OCI-LY1 (cell line): Measurements from ENCODE around the gene MFAP4.
A peak's percentile ranks its signal among the peaks of the same experiment; 100 is the strongest.

Experiments
- H2AFZ ChIP-seq: fragments of 200-600 bp; sonication (generic), shearing (Covaris generic); 2 replicates; pipeline ENCODE4 v1.6.0; 2014; ENCODE audit warnings: antibody characterized with exemption, mild to moderate bottlenecking, low read length
- H3F3A ChIP-seq: fragments of 200-600 bp; sonication (generic), shearing (Covaris generic); 2 replicates; pipeline ENCODE4 v1.6.0; 2014; ENCODE audit warnings: mild to moderate bottlenecking, antibody characterized with exemption, low read length, moderate library complexity; ENCODE audit not compliant: insufficient read depth
- H3K27ac ChIP-seq: fragments of 200-600 bp; sonication (generic); 2 replicates; pipeline ENCODE4 v1.5.1; 2014; ENCODE audit warnings: low read length, mixed run types, mild to moderate bottlenecking, low read depth; ENCODE audit not compliant: poor library complexity, severe bottlenecking
- H3K27me3 ChIP-seq: fragments of 200-600 bp; sonication (generic); 2 replicates; pipeline ENCODE4 v1.6.0; 2014; ENCODE audit warnings: antibody characterized with exemption, mild to moderate bottlenecking, low read length, moderate library complexity; ENCODE audit not compliant: insufficient read depth
- H3K36me3 ChIP-seq: fragments of 200-600 bp; sonication (generic); 2 replicates; pipeline ENCODE4 v1.6.1; 2014; ENCODE audit warnings: mild to moderate bottlenecking, antibody characterized with exemption, low read length, moderate library complexity, mixed read lengths; ENCODE audit not compliant: insufficient read depth
- H3K4me1 ChIP-seq: fragments of 200-600 bp; sonication (generic); 2 replicates; pipeline ENCODE4 v1.5.1; 2014; ENCODE audit warnings: mild to moderate bottlenecking, low read length, moderate library complexity; ENCODE audit not compliant: insufficient read depth, severe bottlenecking
- H3K4me2 ChIP-seq: fragments of 200-600 bp; sonication (generic), shearing (Covaris generic); 2 replicates; pipeline ENCODE4 v1.6.1; 2014; ENCODE audit warnings: low read length
- H3K4me3 ChIP-seq: fragments of 200-600 bp; sonication (generic); 2 replicates; pipeline ENCODE4 v1.5.1; 2014; ENCODE audit warnings: low read length, low read depth, mild to moderate bottlenecking, mixed read lengths; ENCODE audit not compliant: poor library complexity, severe bottlenecking
- H3K79me2 ChIP-seq: fragments of 200-600 bp; shearing (Covaris generic); 2 replicates; pipeline ENCODE4 v1.6.1; 2016; ENCODE audit warnings: mixed run types, low read length, mixed read lengths; ENCODE audit not compliant: insufficient read depth
- H3K9ac ChIP-seq: fragments of 200-600 bp; sonication (generic), shearing (Covaris generic); 2 replicates; pipeline ENCODE4 v1.6.1; 2014; ENCODE audit warnings: mild to moderate bottlenecking, low read length, mixed read lengths
- H3K9me2 ChIP-seq: fragments of 200-600 bp; sonication (generic), shearing (Covaris generic); 2 replicates; pipeline ENCODE4 v1.6.1; 2014; ENCODE audit warnings: low read depth, mild to moderate bottlenecking, low read length, mixed read lengths
- H3K9me3 ChIP-seq: fragments of 200-600 bp; shearing (Covaris generic); 2 replicates; pipeline ENCODE4 v1.6.1; 2014; ENCODE audit warnings: low read length, mixed read lengths
- H4K20me1 ChIP-seq: fragments of 200-600 bp; sonication (generic), shearing (Covaris generic); 2 replicates; pipeline ENCODE4 v1.6.0; 2016; ENCODE audit warnings: mild to moderate bottlenecking, low read length; ENCODE audit not compliant: insufficient read depth
- EZH2 ChIP-seq: fragments of 200-600 bp; sonication (generic), shearing (Covaris generic); IDR thresholded peaks from 2 replicates; pipeline ENCODE4 v1.8.0; 2017; ENCODE audit warnings: borderline replicate concordance, mixed run types, mild to moderate bottlenecking, antibody characterized with exemption, low read length, moderate library complexity, mixed read lengths
- TF ChIP-seq, protein P1 (sequence below): fragments of 200-600 bp; sonication (generic), shearing (Covaris generic); IDR thresholded peaks from 2 replicates; pipeline ENCODE4 v1.5.1; 2017; ENCODE audit warnings: mild to moderate bottlenecking, antibody characterized with exemption, low read length, moderate library complexity, mixed read lengths

Gene MFAP4

GRCh38 chr17:19339341-19339815 lies 47.6 kb downstream of the MFAP4 start:
- Histone ChIP-seq H3K4me3 (no peak overlapping the region), H3K9ac (no peak overlapping the region), H3K4me2 (no peak overlapping the region), H3K27ac (no peak overlapping the region), H3K36me3 (no peaks in the 10 kb centered on the region), H3K9me3 (no peaks in the 10 kb centered on the region), H4K20me1 (no peaks in the 10 kb centered on the region), H3F3A (no peaks in the 10 kb centered on the region), H3K9me2 (no peaks in the 10 kb centered on the region), H2AFZ (no peak overlapping the region), H3K79me2 (no peaks in the 10 kb centered on the region), H3K27me3 (no peaks in the 10 kb centered on the region), H3K4me1 (no peaks in the 10 kb centered on the region)
- TF ChIP-seq EZH2: no peak
- TF ChIP-seq, protein P1, sequence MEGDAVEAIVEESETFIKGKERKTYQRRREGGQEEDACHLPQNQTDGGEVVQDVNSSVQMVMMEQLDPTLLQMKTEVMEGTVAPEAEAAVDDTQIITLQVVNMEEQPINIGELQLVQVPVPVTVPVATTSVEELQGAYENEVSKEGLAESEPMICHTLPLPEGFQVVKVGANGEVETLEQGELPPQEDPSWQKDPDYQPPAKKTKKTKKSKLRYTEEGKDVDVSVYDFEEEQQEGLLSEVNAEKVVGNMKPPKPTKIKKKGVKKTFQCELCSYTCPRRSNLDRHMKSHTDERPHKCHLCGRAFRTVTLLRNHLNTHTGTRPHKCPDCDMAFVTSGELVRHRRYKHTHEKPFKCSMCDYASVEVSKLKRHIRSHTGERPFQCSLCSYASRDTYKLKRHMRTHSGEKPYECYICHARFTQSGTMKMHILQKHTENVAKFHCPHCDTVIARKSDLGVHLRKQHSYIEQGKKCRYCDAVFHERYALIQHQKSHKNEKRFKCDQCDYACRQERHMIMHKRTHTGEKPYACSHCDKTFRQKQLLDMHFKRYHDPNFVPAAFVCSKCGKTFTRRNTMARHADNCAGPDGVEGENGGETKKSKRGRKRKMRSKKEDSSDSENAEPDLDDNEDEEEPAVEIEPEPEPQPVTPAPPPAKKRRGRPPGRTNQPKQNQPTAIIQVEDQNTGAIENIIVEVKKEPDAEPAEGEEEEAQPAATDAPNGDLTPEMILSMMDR: no peak

DNA sequence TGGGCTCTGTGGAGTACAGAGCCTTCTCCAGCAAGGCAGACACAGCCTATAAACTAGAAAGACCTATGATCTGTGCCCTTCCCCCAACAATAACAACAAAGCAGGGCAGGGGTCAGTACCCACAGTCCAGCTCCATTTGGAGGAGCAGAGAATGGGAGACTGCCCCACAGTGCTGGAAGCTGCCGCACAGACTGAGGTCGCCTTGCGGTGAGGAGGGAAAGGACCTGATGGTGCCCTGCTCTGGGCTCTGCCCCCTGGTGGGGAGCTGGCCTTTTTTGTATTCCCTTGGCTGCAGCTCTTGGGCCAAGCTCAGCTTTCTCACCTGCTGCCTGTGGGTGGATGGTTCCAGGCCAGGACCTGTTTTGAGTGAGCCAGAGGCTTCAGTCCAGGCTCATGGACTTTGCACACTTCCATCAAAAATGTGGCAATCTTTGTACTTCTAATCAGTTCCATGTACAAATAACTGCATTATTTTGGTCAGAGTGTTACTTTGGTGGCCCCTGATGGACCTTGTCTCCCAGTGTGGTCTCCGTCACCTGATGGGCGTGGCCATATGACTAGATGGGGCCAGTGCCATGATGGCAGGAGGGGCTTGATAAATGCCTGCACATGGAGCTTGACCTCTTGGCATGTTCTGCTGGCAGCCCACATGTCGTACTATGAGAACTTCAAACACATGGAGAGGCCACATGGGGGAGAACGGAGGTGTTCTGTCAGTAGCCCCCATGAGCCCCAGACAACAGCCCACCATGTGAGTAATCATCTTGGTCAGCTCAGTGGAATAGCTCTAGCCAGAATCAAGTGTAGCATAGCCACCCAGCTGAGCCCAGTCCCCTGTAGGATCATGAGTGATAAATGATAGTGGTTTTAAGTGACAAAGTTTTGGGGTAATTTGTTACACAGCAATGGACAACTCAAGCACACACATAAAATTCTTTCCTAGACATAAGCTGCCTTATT lies 48.7 kb downstream of the MFAP4 start:
- TF ChIP-seq EZH2: no peak
- TF ChIP-seq, protein P1: peak; percentile 79
- no peaks in the 10 kb centered on the region for H3K9me2 ChIP-seq
- H3K27ac ChIP-seq: no peak overlapping the region
- no peak overlapping the region for H3K9ac ChIP-seq
- no peaks in the 10 kb centered on the region for H3K36me3 ChIP-seq
- H3K4me1 ChIP-seq: no peaks in the 10 kb centered on the region
- no peaks in the 10 kb centered on the region for H4K20me1 ChIP-seq
- no peaks in the 10 kb centered on the region for H3K27me3 ChIP-seq
- no peaks in the 10 kb centered on the region for H3K79me2 ChIP-seq
- no peak overlapping the region for H2AFZ ChIP-seq
- no peak overlapping the region for H3K4me2 ChIP-seq
- H3K9me3 ChIP-seq: no peaks in the 10 kb centered on the region
- H3K4me3 ChIP-seq: no peak overlapping the region
- H3F3A ChIP-seq: no peaks in the 10 kb centered on the region

GRCh38 chr17:19337712-19338023 lies 49.3 kb downstream of the MFAP4 start:
- no peaks in the 10 kb centered on the region for H3K9me3 ChIP-seq
- no peaks in the 10 kb centered on the region for H3K9me2 ChIP-seq
- H2AFZ ChIP-seq: no peak overlapping the region
- H3K79me2 ChIP-seq: no peaks in the 10 kb centered on the region
- no peaks in the 10 kb centered on the region for H3F3A ChIP-seq
- no peak overlapping the region for H3K9ac ChIP-seq
- H3K36me3 ChIP-seq: no peaks in the 10 kb centered on the region
- TF ChIP-seq, protein P1: no peak
- no peak for TF ChIP-seq EZH2
- no peaks in the 10 kb centered on the region for H3K4me1 ChIP-seq
- no peaks in the 10 kb centered on the region for H3K27me3 ChIP-seq
- H3K4me2 ChIP-seq: no peak overlapping the region
- H3K27ac ChIP-seq: no peak overlapping the region
- H3K4me3 ChIP-seq: no peak overlapping the region
- H4K20me1 ChIP-seq: no peaks in the 10 kb centered on the region
